Large intestine (tissue), 3 donors: ENCODE results near the gene TNS2. TPM values are rescaled to one million over a fixed set of nuclear protein-coding genes. Genes with fewer than 3 reads are reported as not detected.

Source experiments
- DNase-seq, 2 donors: peaks; one replicate each; pipeline versions ENCODE4 v3.0.0 to v3.0.0-alpha.2; 2013
- H3K27ac ChIP-seq: one replicate; pipeline ENCODE4 v1.5.1; 2013; ENCODE audit warnings: low read length
- H3K27me3 ChIP-seq: 2 replicates; pipeline ENCODE4 v1.6.1; 2013; ENCODE audit warnings: low read length; ENCODE audit not compliant: control insufficient read depth, insufficient read depth
- H3K36me3 ChIP-seq: 2 replicates; pipeline ENCODE4 v1.6.1; 2013; ENCODE audit warnings: low read length; ENCODE audit not compliant: control insufficient read depth, insufficient read depth
- H3K4me1 ChIP-seq: one replicate; pipeline ENCODE4 v1.6.1; 2013; ENCODE audit warnings: low read length; ENCODE audit not compliant: control insufficient read depth, insufficient read depth
- H3K4me3 ChIP-seq: one replicate; pipeline ENCODE4 v1.5.1; 2013; ENCODE audit warnings: low read length
- H3K9me3 ChIP-seq: one replicate; pipeline ENCODE4 v1.6.1; 2013; ENCODE audit warnings: mild to moderate bottlenecking, low read depth, low read length, moderate library complexity; ENCODE audit not compliant: control insufficient read depth
- WGBS: methylation state at CpG from one replicate; pipeline ENCODE4 v1.1.5; 2013; ENCODE audit warnings: low lambda C conversion rate; ENCODE audit not compliant: insufficient coverage; 5-methylcytosine and 5-hydroxymethylcytosine counted together
- polyA plus RNA-seq: library from polyadenylated mRNA; unstranded; fragments of 120-200 nt; gene quantifications from one replicate; pipeline ENCODE4 v1.2.1, GENCODE V29; 2013

Gene TNS2
- polyA plus RNA-seq, 1 donor, result 43.5 TPM

DNA sequence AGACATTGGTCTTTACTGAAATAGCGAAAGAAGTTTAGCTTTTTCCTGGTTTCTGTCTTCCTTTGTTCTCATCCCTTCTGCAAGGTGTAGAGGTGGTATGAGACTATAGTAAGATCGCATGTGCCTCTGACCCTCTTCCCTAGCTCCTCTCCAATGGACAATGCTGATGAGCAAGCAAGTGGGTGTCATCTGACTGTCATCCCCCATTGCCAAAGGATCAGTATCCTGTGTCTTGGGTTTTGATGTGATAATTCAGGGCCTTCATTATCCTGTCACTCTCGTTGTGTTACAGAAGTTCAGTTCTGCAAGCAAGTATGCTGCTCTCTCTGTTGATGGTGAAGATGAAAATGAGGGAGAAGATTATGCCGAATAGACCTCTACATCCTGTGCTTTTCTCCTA lies 10.0 kb upstream of the TNS2 start:
- no peak overlapping the region for H3K27ac ChIP-seq
- H3K27me3 ChIP-seq, result no peaks in the 10 kb centered on the region
- H3K4me1 ChIP-seq, result peaks cover 5% of the 10 kb centered on the region
- WGBS, result no CpG with 5 or more reads among the region's 4 CpGs
- no peak overlapping the region for H3K4me3 ChIP-seq
- peaks cover 58% of the 10 kb centered on the region for H3K36me3 ChIP-seq
- H3K9me3 ChIP-seq, result no peaks in the 10 kb centered on the region
- no peak for DNase-seq

DNA sequence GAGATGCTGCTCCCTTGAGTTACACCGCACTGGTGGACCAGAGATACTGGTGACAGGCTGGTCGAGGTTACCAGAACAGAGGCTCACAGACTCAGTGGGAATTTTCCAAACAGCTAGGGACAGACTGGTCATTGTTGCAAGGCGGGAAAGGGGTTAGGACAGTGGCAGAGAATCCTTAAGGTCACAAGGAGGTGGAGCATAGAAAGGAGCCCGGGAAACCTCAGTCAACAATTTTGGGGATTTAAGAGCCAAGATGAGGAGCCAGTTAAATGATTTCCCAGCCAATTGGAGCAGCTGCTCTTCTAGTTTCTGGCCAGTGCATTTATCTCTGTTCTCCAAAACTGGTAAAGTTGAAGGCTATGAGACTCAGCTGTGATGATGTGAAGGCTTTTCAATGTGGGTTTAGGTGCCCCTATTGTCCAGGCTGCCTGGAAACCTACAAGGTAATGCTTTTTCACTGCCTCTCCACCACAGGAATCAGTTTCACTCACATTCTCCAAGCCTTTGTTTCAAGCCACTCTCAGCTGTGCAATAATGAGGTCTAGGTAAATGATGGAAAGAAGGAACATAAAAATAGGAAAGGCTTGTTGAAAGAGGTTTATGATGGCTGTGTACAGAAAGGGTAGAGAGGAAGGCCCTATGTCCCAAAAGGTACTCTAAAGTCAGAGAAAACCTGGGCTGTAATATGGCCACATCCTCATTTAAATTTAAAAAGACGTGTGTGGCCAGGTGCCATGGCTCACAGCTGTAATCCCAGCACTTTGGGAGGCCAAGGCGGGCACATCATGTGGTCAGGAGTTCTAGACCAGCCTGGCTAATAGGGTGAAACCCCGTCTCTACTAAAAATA lies 7.0 kb upstream of the TNS2 start:
- Histone ChIP-seq H3K4me1 (peaks cover 20% of the 10 kb centered on the region), H3K27me3 (no peaks in the 10 kb centered on the region), H3K27ac (no peak overlapping the region), H3K36me3 (peaks cover 30% of the 10 kb centered on the region), H3K4me3 (no peak overlapping the region), H3K9me3 (no peaks in the 10 kb centered on the region)
- DNase-seq, result no peak
- no CpG with 5 or more reads among the region's 7 CpGs for WGBS

DNA sequence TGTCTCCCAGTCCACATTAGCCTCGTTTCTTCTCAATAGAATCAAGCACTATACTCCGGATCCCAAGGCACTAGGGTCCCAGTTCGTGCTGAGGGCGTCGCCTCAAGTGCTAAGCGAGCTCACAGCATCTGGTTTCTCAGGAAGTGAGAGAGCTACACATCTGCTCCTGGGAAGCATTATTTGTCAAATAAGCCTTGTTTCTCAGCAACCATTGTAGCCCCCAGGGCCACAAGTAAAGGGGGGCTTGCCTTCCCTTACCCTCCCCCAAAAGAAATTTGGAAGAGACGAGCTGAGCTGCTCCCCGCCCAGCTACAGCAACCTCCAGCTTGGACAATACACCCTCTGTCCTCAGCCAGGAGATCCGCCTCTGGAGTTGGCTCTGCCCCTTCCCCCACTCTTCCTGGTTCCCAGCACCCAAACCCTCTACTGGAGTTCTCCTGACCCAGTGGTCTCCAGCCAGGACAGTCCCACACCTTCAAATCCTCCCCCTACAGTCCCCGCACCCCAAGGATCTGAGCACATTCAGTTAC lies 5.7 kb upstream of the TNS2 start:
- DNase-seq, result peak in 1 of 2 donors; percentile 51
- peaks cover 32% of the 10 kb centered on the region for H3K4me1 ChIP-seq
- H3K9me3 ChIP-seq, result no peaks in the 10 kb centered on the region
- H3K27me3 ChIP-seq, result no peaks in the 10 kb centered on the region
- no CpG with 5 or more reads among the region's 10 CpGs for WGBS
- peaks cover 19% of the 10 kb centered on the region for H3K36me3 ChIP-seq
- no peak overlapping the region for H3K27ac ChIP-seq
- no peak overlapping the region for H3K4me3 ChIP-seq

DNA sequence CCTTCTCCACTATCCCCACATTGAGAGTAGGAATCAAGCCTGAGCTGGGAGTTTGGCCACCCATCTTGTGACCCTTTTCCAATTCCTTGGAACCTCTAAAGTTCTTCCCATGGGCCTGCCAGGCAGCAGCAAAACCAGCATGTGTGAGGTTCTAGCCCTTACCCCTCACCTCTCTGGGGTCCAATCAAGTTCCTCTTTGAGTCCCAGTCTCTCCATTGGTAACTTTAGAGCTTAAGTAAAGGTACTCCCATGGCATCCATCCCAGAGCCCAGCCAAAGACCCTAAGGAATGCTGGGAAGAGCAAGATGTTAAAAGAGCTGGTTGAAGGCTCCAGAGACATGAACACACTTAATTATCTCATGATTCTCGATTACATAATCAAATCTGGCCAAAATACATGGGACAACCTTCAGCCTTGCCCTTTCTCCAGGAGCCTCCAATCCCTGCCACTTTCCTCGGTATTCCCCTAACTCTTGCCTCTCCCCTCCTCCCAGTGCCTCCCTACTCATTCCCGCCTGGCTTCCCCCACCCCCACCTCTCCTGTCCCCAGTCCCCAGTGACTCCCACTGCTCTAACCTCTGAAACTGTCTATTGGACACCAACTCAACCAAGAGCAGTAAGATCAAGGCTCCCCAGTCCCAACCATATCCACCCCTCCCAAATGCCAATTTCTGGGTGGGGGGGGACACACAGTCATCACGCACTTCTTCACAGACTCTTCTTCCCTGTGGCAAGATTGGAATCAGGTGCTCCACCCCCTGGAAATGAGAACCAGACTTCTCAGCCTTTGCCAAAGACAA lies 4.8 kb upstream of the TNS2 start:
- WGBS, result 80% methylated on average over 1 of the region's 4 CpGs
- no peak overlapping the region for H3K27ac ChIP-seq
- no peaks in the 10 kb centered on the region for H3K27me3 ChIP-seq
- peak in 1 of 2 donors; percentile 4 for DNase-seq
- no peak overlapping the region for H3K4me3 ChIP-seq
- H3K9me3 ChIP-seq, result no peaks in the 10 kb centered on the region
- H3K4me1 ChIP-seq, result peaks cover 42% of the 10 kb centered on the region
- H3K36me3 ChIP-seq, result peaks cover 9% of the 10 kb centered on the region

DNA sequence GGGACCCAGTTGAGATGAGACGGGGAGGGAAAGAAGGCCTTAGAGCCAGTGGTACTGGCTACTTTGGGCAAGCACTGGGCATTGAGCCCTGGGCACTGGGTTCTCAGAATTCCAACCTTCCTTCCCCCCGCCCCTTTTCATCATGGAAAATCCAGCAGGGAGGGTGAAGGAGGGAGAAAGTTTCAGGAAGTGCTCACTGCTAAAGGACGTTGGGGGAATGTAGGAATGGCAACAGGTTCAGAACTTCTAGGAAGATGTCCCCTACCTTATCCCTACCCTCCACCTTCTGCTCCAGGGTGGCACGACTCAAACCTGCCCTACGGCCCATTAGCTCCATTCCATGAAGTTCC lies 4.2 kb upstream of the TNS2 start:
- no peaks in the 10 kb centered on the region for H3K27me3 ChIP-seq
- H3K27ac ChIP-seq, result no peak overlapping the region
- peaks cover 48% of the 10 kb centered on the region for H3K4me1 ChIP-seq
- DNase-seq, result peak in 1 of 2 donors; percentile 33
- peaks cover 5% of the 10 kb centered on the region for H3K36me3 ChIP-seq
- peak overlapping the region; percentile 82 for H3K4me3 ChIP-seq
- WGBS, result no CpG with 5 or more reads among the region's 5 CpGs
- H3K9me3 ChIP-seq, result no peaks in the 10 kb centered on the region

DNA sequence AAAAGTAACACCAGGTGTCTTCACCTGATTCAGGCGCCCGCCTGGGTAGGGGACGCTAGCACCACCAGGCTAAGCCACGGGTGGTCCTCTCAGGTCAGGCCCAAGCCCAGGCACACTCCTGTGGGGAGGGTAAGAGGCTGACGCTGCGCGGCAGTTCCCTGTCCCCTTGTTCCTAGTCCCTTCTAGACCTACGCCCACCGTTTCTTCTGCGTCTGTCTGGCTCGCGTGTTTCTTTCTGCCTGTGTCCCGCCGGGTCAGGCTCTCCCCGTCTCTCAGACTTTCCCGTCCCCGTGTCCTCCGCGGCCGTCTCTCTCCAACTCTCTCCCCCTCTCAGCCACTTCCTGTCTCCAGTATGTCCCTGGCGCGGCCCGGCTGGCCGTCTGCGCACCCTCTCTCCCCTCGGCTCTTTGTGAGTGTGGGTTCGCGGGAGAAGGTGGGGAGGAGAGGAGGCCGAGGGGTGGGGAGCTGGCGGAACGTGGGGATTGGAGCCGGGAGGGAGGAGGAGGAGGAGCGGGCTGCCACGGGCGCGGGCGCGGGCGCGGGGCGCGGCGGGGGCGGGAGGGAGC lies 3.1 kb upstream of the TNS2 start:
- DNase-seq, result peak; percentile 75 to 88
- Histone ChIP-seq H3K27ac (peak overlapping the region; percentile 92), H3K4me1 (peaks cover 59% of the 10 kb centered on the region), H3K4me3 (peak overlapping the region; percentile 82), H3K36me3 (peaks cover 3% of the 10 kb centered on the region), H3K9me3 (no peaks in the 10 kb centered on the region), H3K27me3 (no peaks in the 10 kb centered on the region)
- WGBS, result 0% methylated on average over 4 of the region's 44 CpGs

DNA sequence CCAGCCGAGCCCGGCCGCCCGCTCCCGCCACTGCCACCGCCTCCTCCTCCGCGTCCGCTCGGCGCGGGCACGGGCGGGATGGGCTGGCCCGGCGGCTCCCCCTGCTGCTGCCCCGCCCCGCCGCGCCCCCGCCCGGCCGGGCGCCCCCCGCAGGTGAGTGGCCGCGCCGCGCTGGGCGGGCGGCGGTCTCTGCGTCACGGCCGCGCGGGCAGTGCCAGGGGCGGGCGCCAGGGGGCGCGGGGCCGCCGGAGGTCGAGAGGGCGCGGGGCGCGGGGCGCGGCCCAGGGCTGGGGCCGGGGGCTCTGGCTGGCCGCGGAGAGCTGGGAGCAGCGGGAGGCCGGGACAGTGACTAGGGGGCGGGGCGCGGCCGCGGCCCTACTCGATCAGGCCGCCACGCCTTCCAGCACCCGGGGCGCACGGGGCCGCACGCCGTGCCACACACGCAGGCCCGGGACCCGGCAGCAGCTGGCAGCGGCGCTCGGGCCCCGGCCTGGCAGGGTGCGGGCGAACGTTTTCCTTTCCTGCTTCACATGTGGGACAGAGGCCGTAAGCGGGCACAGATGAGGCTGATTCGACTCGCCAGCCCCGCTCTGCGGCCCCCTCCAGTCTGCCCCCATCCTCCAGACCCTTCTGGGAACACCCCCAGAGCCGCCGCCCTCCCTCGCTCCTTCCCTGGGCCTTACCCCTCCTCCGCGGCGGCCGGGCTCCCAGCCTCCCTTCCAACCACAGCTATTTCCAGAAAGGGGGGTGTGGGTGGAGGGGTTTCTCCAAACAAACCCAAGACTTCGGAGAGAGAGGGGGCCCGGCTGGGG lies 2.4 kb upstream of the TNS2 start:
- H3K4me3 ChIP-seq, result peak overlapping the region; percentile 82
- H3K27me3 ChIP-seq, result no peaks in the 10 kb centered on the region
- peak overlapping the region; percentile 93 for H3K27ac ChIP-seq
- peaks cover 10% of the 10 kb centered on the region for H3K36me3 ChIP-seq
- no peaks in the 10 kb centered on the region for H3K9me3 ChIP-seq
- WGBS, result no CpG with 5 or more reads among the region's 94 CpGs
- peaks cover 66% of the 10 kb centered on the region for H3K4me1 ChIP-seq
- DNase-seq, result peak; percentile 73 to 86

DNA sequence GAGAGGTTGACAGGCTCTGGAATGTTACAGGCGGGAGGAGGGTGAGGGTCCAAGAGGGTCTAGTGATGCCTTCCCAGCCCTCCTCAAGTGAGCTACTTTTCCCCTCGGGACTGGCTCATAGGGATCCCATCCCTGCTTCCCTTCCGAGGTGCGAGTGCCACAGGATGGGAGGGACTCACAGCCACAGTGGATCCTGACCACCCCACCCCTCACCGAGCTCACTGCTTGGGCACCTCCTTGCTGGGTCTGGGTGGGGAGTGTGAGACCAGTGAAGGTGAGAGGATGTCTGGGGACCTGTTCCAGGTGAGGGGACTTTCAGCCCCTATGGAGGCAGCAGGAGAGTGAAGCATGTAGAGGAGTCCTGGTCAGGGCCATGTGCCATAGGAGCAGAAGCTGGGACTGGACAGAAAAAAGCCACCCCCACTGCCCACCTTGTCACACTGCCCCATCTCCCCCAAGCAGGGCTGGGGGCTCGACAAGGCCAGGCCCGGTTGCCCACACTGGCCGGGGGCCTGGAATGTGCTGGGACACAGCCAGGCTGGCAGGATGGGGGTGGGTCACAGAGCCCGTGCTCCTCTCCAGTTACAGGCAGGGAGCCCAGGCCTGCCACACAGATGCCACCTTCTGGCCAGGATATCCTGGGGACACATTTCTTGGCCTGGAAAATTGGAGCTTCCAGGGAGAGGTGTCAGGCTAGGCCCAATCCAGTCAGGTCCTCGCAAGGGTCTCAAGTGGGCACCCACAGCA lies 1.7 kb upstream of the TNS2 start:
- Histone ChIP-seq H3K27ac (peak overlapping the region; percentile 93), H3K27me3 (no peaks in the 10 kb centered on the region), H3K4me1 (peaks cover 73% of the 10 kb centered on the region), H3K4me3 (peak overlapping the region; percentile 26), H3K36me3 (peaks cover 9% of the 10 kb centered on the region), H3K9me3 (no peaks in the 10 kb centered on the region)
- peak in 1 of 2 donors; percentile 59 for DNase-seq
- 60% methylated on average over 1 of the region's 10 CpGs for WGBS

DNA sequence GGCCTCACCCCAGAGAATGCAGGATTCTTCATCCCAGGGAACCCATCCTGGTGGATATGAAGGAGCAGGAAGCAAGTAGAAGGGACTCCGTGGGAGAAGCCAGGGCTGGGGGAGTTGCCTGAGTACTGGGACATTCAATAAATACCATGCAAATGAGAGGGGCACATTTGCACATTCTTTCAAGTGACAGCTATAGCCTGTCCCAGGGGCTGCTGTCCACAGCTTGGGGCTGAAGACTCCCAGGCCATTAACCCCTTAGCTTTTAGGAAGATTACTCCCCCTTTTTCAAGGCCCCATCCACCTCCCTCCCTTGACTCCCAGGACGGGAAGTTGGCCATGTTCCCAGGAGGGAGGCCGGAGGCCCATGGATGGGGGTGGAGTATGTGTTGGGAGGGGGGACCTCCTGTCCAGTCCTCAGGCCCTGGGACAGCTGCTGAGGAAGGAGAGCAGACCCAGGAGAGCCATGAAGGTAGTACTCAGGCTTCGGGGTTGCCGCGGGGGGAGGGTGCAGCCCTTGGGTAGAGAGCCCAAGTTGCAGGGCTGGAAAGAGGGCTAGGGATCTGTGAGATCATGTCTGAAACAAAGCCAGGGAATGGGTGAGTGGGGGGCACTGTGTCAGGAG lies 974 bp upstream of the TNS2 start:
- Histone ChIP-seq H3K4me3 (peak overlapping the region; percentile 37), H3K27me3 (no peaks in the 10 kb centered on the region), H3K36me3 (peaks cover 9% of the 10 kb centered on the region), H3K27ac (peak overlapping the region; percentile 93), H3K9me3 (no peaks in the 10 kb centered on the region), H3K4me1 (peaks cover 79% of the 10 kb centered on the region)
- peak; percentile 49 to 73 for DNase-seq
- no CpG with 5 or more reads among the region's 6 CpGs for WGBS
